Thyroid gland (tissue), 4 donors: ENCODE data around the gene EBF3.

ENCODE experiments used
- POLR2A ChIP-seq, 2 donors: fragments of 450-650 bp; IDR thresholded peaks; one replicate each; pipeline ENCODE4 v1.6.1; 2017; ENCODE audit warnings: antibody characterized with exemption in 2 of 2, mild to moderate bottlenecking in 2 of 2, moderate library complexity in 1 of 2
- TF ChIP-seq, protein P1 (sequence below), 6 experiments: fragments of 200-600 bp in 3 of 6; fragments of 450-650 bp in 3 of 6; sonication (generic) in 3 of 6; IDR thresholded peaks; one replicate each; pipeline ENCODE4 v1.5.1; 2016 to 2019; ENCODE audit warnings: antibody characterized with exemption in 6 of 6, mild to moderate bottlenecking in 2 of 6, inconsistent platforms in 1 of 6, moderate library complexity in 1 of 6

DNA sequence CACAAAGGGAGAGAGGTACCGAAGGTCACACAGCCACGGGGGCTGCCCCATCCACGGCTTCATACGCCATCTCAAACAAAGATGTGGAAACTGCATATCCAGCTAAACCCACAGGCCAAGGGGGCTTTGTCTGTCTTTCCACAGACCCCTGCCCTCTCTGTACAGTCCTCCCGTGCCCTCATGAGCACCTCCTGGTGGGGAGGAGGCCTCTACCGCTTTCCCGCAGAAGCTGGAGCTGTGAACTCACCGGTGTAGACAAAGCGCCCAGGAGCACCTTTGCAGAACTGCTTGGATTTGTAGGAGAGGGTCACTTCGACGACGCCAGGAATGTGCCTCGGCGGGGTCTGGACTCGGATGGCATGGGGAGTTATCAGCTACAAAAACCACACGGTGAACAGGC lies 97.2 kb downstream of the EBF3 start:
- TF ChIP-seq, protein P1, sequence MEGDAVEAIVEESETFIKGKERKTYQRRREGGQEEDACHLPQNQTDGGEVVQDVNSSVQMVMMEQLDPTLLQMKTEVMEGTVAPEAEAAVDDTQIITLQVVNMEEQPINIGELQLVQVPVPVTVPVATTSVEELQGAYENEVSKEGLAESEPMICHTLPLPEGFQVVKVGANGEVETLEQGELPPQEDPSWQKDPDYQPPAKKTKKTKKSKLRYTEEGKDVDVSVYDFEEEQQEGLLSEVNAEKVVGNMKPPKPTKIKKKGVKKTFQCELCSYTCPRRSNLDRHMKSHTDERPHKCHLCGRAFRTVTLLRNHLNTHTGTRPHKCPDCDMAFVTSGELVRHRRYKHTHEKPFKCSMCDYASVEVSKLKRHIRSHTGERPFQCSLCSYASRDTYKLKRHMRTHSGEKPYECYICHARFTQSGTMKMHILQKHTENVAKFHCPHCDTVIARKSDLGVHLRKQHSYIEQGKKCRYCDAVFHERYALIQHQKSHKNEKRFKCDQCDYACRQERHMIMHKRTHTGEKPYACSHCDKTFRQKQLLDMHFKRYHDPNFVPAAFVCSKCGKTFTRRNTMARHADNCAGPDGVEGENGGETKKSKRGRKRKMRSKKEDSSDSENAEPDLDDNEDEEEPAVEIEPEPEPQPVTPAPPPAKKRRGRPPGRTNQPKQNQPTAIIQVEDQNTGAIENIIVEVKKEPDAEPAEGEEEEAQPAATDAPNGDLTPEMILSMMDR (IDR thresholded peaks at IDR 0.05): no peak
- TF ChIP-seq POLR2A (IDR thresholded peaks at IDR 0.05): no peak
